Measurements from ENCODE around the gene ADIRF. TPM values are rescaled to one million over a fixed set of nuclear protein-coding genes. Genes with fewer than 3 reads are reported as not detected.

The ADIRF gene
- total RNA-seq, 1 donor from 2014 or later, result 43.2 TPM

DNA sequence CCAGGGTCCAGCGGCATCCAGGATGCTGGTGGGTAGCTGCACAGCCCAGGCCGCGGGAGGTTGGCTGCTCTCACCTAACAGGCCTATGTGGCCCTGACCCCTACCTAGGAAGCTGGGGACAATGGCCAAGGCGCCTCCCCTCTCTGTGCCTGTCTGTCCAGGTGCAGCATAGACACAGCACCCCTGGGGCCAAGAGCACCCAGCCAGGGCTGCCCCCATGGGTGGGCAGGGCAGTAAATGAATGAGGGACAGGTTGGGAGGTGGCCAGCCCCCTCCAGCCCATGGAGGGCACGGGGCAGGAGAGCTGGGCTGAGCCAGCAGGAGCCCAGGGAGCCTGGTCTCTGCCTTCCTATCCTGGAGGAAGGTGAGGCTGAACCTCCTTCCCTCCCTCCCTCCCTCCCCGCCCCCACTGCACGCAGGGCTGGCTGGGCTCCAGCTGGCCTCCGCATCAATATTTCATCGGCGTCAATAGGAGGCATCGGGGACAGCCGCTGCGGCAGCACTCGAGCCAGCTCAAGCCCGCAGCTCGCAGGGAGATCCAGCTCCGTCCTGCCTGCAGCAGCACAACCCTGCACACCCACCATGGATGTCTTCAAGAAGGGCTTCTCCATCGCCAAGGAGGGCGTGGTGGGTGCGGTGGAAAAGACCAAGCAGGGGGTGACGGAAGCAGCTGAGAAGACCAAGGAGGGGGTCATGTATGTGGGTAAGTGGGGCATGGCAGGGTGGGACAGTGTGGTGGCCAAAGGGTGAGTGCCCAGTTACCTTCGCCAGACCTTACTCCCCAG, 10.0 kb upstream of the ADIRF start, which contains the start of gene SNCG:
SNCG (plus strand) TSS at position 484 of the 785 bp plus-strand sequence; CDS start at position 583, 99 bp downstream.
- intact Hi-C loops (cut with DNase I), result no loop called here
- ATAC-seq (ENCODE audit: poor library complexity) (peak; percentile 8), DNase-seq (peak; percentile 69)

DNA sequence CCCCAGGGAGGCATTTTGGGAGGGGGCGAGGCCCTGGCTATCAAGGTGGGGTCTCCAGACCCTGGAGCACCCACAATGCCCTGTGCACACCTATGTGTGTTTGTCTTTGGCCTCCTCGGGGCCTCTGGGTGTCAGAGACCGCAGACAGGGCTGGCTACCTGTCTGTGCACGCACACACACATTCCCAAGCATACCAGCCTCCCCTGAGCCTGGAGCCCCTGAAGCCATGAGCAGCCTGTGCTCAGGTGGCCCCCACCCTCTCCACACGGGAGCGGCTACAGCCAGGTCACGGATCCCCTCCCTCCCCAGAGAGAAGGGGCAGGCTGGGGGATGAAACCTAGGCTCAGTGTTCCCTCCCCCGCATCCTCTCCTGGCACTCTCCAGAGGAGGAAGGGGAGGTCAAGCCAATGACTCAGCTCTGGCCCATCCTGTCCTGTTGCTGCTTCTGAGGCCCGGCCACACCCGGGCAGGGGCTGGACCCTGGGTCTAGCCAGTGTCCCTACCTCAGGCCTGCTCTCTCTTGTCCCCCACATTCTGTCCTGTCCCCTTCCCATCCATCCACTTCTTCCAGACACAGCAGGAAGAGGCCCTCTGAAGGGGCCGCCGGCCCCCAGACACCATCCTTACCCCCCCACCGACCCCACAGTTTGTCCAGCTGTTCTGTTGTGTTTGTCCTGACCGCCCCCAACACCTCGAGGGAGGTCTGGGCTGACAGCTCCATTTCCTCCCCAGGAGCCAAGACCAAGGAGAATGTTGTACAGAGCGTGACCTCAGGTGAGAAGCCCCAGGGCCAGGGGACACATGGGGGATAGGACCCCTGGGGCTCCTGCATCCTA, 9.2 kb upstream of the ADIRF start:
- ATAC-seq (ENCODE audit: poor library complexity), result peak; percentile 45
- DNase-seq, result peak; percentile 68
- intact Hi-C loops (cut with DNase I), result no loop called here

DNA sequence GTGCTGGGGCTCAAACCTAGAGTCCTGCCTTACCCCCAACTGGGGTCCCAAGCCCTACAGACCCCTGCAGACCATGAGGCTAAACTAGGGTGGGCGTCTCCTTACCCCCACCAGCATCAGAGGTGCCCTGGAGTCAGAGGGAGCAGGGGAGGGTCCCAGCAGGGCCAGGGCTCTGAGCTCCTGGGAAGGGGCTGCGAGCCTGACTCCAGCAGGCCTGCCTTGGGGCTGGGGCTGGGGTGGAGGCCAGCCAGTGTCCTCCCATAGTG, 8.6 kb upstream of the ADIRF start:
- intact Hi-C loops (cut with DNase I), result no loop called here
- ATAC-seq (ENCODE audit: poor library complexity), result no peak
- DNase-seq, result no peak

DNA sequence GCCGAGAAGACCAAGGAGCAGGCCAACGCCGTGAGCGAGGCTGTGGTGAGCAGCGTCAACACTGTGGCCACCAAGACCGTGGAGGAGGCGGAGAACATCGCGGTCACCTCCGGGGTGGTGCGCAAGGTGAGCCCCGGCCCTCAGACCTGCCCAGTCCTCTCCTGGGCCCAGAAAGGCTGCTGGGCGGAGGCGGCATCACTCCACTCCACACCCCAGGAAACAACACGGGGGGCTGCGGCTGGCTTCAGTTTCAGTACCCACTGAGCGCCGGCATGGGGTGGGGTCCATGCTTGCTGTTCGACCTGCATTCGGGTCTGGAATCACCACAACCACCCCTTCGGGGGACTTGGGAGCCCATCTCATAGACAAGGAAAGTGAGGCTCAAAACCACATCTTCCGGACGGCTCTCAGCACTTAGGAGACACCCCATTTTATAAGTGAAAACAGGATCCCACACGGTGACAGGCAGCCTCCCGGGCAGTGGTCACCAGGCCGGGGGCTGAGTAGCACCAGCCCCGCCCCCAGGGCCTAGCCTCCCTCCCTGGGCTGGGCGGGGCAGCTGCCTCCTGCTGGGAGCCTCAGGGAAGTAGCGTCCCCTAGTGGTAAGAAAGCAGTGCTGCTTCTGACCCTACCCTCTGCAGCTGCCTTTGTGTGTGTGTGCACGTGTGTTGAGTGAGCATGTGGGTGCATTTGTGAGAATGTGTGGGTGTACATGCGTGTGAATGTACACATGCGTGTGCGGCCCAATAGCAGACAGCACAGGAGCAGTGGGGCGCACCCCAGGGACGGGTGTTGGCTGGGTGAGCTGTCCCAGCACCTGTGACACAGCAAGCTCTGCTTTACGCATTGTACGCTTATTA, 8.0 kb upstream of the ADIRF start:
- ATAC-seq (ENCODE audit: poor library complexity), result peak; percentile 50
- intact Hi-C loops (cut with DNase I), result no loop called here
- peak; percentile 67 for DNase-seq

DNA sequence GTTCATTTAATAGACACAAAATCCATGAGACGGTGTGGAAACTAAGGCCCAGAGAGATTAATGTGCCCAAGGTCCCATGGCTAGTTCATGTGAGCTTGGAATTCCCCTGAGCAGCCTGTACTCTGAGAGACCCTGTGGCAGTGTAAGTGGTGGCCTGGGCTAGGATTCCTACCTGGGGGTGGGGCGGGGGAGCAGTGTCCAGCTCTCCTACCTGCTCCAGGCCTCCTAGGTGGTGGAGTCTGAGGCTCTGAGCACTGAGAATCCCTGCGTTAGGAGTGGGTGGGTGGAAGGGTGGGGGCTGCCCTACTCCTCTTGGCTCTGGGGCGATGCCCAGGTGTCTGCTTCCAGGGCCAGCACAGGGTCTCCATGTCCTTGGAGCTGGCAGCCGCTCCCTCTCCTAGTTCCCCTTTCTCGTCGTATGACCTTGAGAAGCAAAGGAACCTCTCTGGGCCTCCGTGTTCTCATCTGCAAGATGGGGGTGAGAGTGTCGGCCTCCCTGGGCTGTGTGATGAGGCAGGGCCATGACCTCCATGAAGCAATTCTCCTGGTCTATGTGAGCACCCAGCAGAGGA, 7.3 kb upstream of the ADIRF start:
- DNase-seq (peak; percentile 24), ATAC-seq (ENCODE audit: poor library complexity) (no peak)
- intact Hi-C loops (cut with DNase I), result no loop called here

DNA sequence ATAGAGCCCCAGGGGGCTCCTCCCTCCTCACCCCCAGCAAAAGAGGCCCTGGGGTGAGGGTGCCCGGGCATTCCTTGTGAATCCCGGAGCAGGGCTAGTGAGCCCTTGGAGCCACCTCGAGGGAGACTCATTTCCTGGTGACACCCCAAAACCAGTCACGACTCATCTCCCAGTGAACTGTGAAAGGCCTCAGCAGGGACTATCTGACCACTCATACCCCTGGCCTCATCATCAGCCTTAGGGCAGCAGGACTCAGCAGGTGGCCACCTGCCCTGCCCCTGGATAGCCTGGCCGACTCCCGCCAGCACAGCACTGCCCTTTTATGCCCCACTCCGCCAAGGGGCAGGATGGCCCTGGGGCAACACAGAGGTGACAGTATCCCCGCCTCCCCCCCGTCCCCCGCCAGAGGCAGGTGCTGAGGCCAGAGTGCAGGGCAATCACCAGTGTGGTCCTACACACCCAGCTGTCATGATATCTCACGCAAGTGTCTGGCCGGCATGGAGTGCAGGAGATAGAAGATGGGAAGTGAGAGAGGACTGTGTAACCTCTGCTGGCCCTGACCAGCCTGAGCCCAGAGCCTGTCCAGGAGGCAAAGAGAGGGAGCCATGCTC, 6.7 kb upstream of the ADIRF start:
- ATAC-seq (ENCODE audit: poor library complexity) (no peak), DNase-seq (peak; percentile 39)
- intact Hi-C loops (cut with DNase I), result no loop called here

DNA sequence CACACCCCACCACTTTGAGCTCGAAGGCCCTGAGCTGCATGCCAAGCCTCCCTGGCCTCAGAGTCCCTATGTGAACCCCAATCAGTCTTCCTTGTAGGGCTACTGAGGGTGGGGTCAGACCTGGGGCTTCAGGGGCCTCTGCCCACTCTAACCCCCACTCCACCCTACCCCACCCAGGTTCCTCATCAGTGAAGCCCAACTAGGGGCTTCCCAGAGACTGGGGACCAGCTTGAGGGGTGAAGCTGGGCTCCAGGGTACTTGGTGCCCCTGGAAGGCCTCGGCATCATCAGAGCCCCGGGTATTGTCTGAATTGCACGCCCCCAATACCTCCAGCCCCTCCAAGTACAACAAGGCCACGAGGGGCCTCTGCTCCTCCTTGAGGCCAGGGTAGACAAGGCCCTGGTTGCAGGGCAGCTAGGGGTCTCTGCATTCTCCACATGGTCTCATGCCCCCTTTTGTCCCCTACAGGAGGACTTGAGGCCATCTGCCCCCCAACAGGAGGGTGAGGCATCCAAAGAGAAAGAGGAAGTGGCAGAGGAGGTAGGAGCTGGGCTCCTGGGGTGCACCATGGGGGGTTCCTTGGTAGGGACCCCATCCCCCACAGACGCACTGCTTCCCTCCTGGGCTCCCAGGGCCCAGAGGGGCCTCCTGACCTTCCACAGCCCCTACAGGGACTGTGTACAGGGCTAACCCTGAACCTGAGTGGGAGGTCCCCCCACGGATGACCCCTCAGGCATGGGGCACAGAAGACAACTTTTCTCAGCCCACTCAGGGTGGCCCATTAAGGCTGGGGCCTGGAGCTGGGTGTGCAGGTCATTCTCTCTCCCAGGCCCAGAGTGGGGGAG, 5.9 kb upstream of the ADIRF start:
- no peak for DNase-seq
- intact Hi-C loops (cut with DNase I), result no loop called here
- no peak for ATAC-seq (ENCODE audit: poor library complexity)

DNA sequence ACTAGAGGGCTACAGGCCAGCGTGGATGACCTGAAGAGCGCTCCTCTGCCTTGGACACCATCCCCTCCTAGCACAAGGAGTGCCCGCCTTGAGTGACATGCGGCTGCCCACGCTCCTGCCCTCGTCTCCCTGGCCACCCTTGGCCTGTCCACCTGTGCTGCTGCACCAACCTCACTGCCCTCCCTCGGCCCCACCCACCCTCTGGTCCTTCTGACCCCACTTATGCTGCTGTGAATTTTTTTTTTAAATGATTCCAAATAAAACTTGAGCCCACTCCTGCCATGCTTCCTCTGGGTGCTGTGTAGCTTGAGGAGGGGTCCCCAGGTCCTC, 5.3 kb upstream of the ADIRF start:
- DNase-seq (peak; percentile 35), ATAC-seq (ENCODE audit: poor library complexity) (no peak)
- intact Hi-C loops (cut with DNase I), result no loop called here

DNA sequence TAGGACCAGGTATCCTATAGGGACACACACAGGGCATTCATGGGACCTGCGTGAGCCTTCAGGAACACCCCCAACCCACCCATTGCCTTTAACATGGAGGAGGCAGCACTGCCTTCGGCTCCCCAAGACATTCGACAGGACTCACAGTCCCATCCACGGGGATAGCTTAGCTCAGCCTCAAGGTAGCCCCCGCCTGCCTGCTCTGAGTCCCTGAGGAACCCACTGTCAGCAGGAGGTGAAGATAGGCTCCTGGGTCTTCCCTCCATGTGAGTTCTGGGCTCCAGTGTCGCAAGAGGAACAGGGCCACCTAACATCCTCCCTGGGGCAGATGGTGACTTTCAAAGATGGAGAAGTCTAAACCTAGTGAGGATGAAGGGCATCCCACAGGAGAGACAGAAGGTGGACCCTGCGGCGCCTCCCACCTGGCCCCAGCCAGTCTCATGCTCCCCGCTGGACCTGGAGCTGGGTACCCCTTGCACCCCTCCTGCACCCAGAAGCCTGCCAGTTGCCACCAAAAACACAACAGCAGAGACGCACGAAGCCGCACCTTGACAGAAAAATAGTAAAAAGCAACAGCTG, 4.9 kb upstream of the ADIRF start:
- ATAC-seq (ENCODE audit: poor library complexity) (no peak), DNase-seq (no peak)
- intact Hi-C loops (cut with DNase I), result no loop called here

DNA sequence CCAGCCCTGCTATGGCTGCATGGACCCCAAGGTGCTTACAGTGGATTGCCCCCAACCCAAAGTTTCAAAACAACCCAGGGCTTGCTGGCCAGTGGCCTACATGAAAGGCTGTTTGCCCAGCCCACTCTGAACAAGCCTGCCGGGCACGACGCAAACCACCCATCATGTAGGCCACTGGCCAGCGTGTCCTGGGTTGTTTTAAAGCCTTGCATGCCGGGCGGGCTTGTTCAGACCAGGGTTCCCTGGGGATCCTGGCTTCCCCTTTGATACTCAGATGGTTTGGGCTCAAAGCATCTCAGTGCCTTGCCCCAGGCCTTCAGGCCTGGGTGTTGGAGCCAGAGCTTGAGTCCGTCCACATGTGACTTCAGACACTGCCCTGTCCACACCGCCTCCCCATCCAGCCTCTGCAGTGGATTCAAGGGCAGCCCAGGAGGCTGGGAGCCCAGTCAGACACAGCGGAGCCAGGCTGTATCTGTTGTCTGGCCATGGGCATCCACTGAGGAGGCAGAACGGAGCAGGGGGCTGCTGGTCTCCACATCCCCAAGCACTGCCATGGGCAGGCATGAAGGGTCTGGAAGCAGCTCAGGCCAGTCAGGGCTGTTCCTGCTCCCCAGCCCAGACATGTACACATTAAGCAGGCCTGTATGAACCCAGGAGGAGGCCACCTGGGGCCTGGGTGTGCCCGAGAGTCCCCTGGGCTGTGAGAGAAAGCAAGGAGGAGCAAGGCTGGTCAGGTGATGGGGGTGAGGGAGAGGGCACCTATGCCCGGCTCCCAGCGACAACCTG, 4.0 kb upstream of the ADIRF start:
- intact Hi-C loops (cut with DNase I), result no loop called here
- DNase-seq (peak; percentile 39), ATAC-seq (ENCODE audit: poor library complexity) (no peak)

DNA sequence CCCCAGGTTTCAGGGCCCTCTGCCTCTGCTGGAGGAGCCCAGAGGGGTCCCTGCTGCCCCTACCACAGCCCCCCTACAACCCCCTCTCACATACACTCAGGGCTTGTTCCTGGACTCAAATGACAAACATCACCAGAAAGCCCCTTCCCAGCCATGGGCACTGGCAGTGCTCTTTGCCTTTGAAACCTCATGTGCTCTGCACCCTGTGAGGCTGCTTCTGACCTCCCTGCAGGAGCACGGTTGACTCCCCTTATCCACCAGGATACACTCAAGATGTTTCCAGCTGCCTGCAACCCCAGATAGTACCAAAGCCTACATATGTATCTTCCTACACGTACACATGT, 3.5 kb upstream of the ADIRF start:
- intact Hi-C loops (cut with DNase I), result no loop called here

DNA sequence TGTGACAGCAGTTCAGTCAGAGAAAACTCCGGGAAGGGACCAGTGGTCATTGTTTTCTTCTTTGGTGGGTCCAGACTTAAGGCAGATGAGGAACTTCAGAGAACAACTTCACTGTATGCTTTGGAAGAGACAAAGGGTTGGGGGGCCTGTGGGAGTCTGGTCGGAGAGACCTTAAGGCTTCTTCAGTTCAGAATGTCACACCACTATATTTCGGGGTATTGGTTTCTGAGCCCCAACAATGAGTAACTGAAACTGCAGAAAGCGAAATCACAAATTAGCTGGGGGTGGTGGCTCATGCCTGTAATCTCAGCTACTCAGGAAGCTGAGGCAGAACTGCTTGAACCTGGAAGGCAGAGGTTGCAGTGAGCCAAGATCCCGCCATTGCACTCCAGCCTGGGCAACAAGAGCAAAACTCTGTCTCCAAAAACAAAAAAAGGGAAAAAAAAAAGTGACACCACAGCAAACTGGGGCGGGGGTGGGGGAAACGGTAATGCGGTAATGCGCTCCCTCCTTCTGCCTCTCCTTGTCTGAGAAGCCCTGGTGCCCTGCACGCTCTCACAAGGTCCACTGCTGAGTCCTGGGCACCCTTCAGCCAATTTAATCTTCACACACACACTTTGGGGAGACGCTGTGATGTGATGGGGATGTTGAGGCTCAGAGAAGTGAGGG, 2.2 kb upstream of the ADIRF start:
- DNase-seq (no peak), ATAC-seq (ENCODE audit: poor library complexity) (no peak)
- intact Hi-C loops (cut with DNase I), result no loop called here

More for the DNA sequence above, 3.5 kb upstream of the ADIRF start:
- DNase-seq (no peak), ATAC-seq (ENCODE audit: poor library complexity) (no peak)

DNA sequence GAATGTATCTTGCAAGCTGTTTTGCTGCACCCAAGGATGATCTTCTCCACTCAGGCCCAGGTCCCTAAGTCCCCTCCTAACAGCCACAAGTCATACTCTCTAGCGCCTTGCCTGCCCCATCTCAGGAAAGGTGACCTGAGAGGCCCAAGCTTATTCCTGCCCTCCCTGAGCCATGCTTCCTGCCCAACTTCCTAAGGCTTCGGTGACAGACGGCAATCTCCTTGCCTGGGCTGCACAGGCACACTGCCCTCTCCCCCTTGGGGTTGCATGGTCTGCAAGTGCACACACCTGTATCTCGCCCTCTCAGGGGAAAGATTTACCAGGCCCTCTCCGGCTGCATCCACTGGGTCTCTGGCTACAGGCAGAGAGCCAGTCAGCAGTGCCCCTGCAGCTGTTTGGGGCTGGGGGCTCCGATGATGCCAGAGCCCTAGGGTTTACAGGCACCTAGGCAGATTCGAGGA, 771 bp upstream of the ADIRF start:
- peak; percentile 35 for DNase-seq
- no peak for ATAC-seq (ENCODE audit: poor library complexity)
- intact Hi-C loops (cut with DNase I), result no loop called here

DNA sequence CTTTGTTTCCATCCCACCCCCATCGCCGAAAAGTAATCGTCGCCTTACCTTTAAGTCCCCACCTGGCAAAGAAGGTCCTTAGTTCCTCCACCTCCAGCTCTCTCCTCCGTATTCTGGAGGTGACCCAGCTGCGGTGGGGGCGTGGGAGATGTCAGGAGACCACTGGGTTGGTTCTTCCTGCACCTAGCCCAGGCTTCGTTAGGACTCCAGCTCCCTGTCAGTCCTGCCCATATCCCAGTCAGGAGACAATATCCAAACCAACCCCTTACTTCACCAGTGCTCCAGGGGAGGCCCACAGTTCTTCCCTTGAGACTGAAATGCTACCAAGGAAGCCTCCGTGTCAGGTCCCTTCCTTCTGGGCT, 693 bp downstream of the ADIRF start:
- intact Hi-C loops (cut with DNase I), result no loop called here
- DNase-seq (no peak), ATAC-seq (ENCODE audit: poor library complexity) (no peak)

DNA sequence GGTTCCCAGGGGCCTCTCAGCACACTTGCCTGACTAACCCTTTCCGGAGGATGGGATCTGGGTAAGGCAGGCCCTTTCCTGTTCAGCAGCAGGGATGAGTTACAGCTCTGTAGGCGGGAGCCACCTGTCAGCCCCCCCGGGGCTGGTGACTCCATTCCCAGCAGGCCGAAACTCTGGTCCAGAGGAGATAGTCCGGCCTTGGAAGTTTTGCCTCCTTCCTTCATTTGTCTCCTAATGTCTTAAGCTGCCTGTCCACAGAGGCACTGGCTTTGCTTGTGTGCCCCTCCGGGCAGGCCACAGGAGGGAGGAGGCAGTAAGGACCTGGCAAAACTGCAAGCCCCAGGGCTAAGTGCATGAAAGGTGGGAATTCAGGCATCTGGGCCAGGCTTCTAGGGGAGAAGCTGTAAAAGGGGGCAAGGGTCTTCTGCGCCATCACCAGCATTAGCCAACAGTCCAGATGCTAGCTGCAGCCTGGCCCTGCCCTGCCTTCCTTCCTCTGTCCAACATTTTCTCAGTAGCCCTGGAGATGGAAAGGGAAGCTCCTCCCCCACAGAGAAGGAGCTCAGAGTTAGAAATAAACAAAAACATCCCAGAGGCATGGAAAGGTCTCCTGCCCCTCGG, 1.2 kb downstream of the ADIRF start:
- intact Hi-C loops (cut with DNase I), result no loop called here

More for the DNA sequence above, 1.2 kb downstream of the ADIRF start:
- DNase-seq (peak; percentile 45), ATAC-seq (ENCODE audit: poor library complexity) (no peak)

All from Right ventricle myocardium superior (tissue), 1 donor.